ENCODE data around the gene ABTB2. TPM values are rescaled to one million over a fixed set of nuclear protein-coding genes. Genes with fewer than 3 reads are reported as not detected.

ABTB2 gene
- total and polyA plus RNA-seq, 9 of the 15 experiments (the other 6 are each of a cell fraction or from before 2014, with no cell fraction given), result 0.03 to 0.18 (median 0.12) TPM; not detected in 2

DNA sequence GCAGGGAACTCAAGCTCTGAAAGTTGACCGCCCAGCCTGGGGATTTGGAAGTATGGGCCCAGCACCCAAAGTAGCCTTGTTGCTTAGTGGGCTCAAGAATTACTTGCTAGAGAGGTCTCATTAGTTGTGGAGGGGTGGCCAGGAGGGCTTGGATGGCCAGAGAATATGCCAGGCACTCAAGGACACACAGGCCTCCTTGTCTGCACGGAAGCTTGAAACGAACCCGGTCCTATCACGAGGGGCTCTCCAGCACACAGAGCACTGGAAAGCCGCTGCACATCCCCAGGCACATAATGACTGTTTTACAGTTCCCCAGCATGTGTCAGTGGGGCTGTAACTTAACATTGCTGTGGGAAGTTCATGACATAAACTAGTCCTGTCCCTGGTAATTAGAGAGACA, 196.4 kb downstream of the ABTB2 start:
- POLR2A ChIA-PET, result interaction anchor here (1.6 kb wide), 1 partner anchor 11 kb away, joined by 8 read pairs; no protein-coding TSS in a partner anchor
- no peak for DNase-seq (ENCODE audit: extremely low read depth in 1 of 4, low spot score in 3 of 4)

DNA sequence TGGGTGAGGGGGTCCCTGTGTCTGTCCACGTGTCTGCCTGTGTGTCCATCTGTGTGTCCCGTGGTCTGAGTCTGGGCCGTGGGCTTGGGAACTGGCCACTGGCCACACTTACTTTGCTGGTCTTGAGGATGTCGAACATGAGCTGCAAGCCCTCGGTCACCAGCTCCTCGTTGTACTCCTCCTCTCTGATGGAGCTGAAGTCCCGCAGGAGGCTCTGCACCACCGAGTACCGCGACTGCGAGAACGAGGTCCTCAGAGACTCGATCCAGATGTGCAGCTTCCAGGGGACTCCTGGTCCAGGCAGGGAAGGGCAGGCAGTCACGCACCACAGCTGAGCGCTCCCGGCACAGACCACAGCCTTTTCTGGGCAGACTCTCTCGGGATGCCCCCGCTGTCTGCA, 197.0 kb downstream of the ABTB2 start:
- H3K9ac ChIP-seq (ENCODE audit: insufficient read depth in 1 of 2, low read depth in 2 of 2, low read length in 2 of 2), result no peak overlapping the region
- no peaks in the 10 kb centered on the region for H3K79me2 ChIP-seq (ENCODE audit: control insufficient read depth, insufficient read depth, low read length)
- no TSS peak for BruUV-seq (replicated peaks)
- H3K4me1 ChIP-seq (replicated peaks in 1 of 2; ENCODE audit: control insufficient read depth in 2 of 2, insufficient read depth in 2 of 2, low read length in 2 of 2), result peaks cover 8 to 16% of the 10 kb centered on the region in 2 experiments; a peak in 4 of 5 replicates
- no peaks in the 10 kb centered on the region; the same call in 2 of the 3 replicates for H3K36me3 ChIP-seq (ENCODE audit: control insufficient read depth, insufficient read depth, low read length)
- peaks cover 3 to 33% of the 10 kb centered on the region in 2 experiments; a peak in 4 of 5 replicates for H3K27me3 ChIP-seq (ENCODE audit: control insufficient read depth in 2 of 2, insufficient read depth in 2 of 2, low read length in 2 of 2)
- intact Hi-C loops (cut with micrococcal nuclease) (no loop called here), in situ Hi-C loops (cut with MboI) (loop anchor here (25.0 kb wide), 1 partner anchor 323 kb away; no protein-coding TSS in a partner anchor)
- no peak for DNase-seq (ENCODE audit: extremely low read depth in 1 of 4, low spot score in 3 of 4)
- FAIRE-seq, result no peak
- no peak overlapping the region for H3K4me3 ChIP-seq
- TF ChIP-seq MTA3 (IDR thresholded peaks at IDR 0.05; ENCODE audit: borderline replicate concordance), result no peak
- no peak for TF ChIP-seq MYC (IDR thresholded peaks at IDR 0.05; ENCODE audit: low read depth, low read length)
- no peak for TF ChIP-seq MYC (CRISPR knock-in tag; IDR thresholded peaks at IDR 0.05; ENCODE audit: borderline replicate concordance, low read depth)
- TF ChIP-seq, protein P1, sequence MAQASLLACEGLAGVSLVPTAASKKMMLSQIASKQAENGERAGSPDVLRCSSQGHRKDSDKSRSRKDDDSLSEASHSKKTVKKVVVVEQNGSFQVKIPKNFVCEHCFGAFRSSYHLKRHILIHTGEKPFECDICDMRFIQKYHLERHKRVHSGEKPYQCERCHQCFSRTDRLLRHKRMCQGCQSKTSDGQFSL (CRISPR knock-in tag; IDR thresholded peaks at IDR 0.05), result 0 out of 2 replicates have a peak, but pooled peaks have one; percentile 37
- TF ChIP-seq, protein P1 (tag; IDR thresholded peaks at IDR 0.05), result no peak
- no peak for TF ChIP-seq ZNF408 (CRISPR knock-in tag; IDR thresholded peaks at IDR 0.05; ENCODE audit: low read depth)
- no peak for TF ChIP-seq CBX1 (IDR thresholded peaks at IDR 0.05; ENCODE audit: low read depth)
- TF ChIP-seq LCOR (CRISPR knock-in tag; IDR thresholded peaks at IDR 0.05), result no peak
- TF ChIP-seq, protein P2, sequence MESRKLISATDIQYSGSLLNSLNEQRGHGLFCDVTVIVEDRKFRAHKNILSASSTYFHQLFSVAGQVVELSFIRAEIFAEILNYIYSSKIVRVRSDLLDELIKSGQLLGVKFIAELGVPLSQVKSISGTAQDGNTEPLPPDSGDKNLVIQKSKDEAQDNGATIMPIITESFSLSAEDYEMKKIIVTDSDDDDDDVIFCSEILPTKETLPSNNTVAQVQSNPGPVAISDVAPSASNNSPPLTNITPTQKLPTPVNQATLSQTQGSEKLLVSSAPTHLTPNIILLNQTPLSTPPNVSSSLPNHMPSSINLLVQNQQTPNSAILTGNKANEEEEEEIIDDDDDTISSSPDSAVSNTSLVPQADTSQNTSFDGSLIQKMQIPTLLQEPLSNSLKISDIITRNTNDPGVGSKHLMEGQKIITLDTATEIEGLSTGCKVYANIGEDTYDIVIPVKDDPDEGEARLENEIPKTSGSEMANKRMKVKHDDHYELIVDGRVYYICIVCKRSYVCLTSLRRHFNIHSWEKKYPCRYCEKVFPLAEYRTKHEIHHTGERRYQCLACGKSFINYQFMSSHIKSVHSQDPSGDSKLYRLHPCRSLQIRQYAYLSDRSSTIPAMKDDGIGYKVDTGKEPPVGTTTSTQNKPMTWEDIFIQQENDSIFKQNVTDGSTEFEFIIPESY (CRISPR knock-in tag; IDR thresholded peaks at IDR 0.05), result no peak
- 77% methylated on average over 10 of the region's 18 CpGs for WGBS (ENCODE audit: insufficient coverage, low coverage, missing lambda C conversion rate)
- H2AFZ ChIP-seq (ENCODE audit: low read depth, low read length), result no peak overlapping the region
- ChIA-PET CTCF (ENCODE audit: low intra/inter-chr PET ratio) (no interaction called here), POLR2A (interaction anchor here (1.6 kb wide), 1 partner anchor 10 kb away, joined by 8 read pairs; no protein-coding TSS in a partner anchor)
- H3K9me3 ChIP-seq (replicated peaks; ENCODE audit: control insufficient read depth, insufficient read depth, low read depth, low read length), result no peaks in the 10 kb centered on the region
- H3K4me2 ChIP-seq (ENCODE audit: insufficient read depth, low read length), result no peak overlapping the region
- no peaks in the 10 kb centered on the region for H3K9me1 ChIP-seq (ENCODE audit: control insufficient read depth, insufficient read depth, low read length)
- ATAC-seq, result no peak
- peaks cover 9% of the 10 kb centered on the region for H4K20me1 ChIP-seq (replicated peaks; ENCODE audit: control insufficient read depth, insufficient read depth, low read length)
- no peak overlapping the region for H3K27ac ChIP-seq (ENCODE audit: extremely low read depth, low read depth, low read length)

More for the DNA sequence above, 196.4 kb downstream of the ABTB2 start:
- no peak; the same call in 2 of the 3 replicates for ATAC-seq
- FAIRE-seq, result no peak
- no peaks in the 10 kb centered on the region for H3K79me2 ChIP-seq (ENCODE audit: control insufficient read depth, insufficient read depth, low read length)
- CTCF ChIA-PET (ENCODE audit: low intra/inter-chr PET ratio), result no interaction called here
- H3K36me3 ChIP-seq (ENCODE audit: control insufficient read depth, insufficient read depth, low read length), result no peaks in the 10 kb centered on the region
- in situ Hi-C loops (cut with MboI) (loop anchor here (25.0 kb wide), 1 partner anchor 324 kb away; no protein-coding TSS in a partner anchor), intact Hi-C loops (cut with micrococcal nuclease) (no loop called here)
- H3K27me3 ChIP-seq (ENCODE audit: control insufficient read depth in 2 of 2, insufficient read depth in 2 of 2, low read length in 2 of 2), result peaks cover 7 to 38% of the 10 kb centered on the region in 2 experiments; a peak in 4 of 5 replicates
- H4K20me1 ChIP-seq (replicated peaks; ENCODE audit: control insufficient read depth, insufficient read depth, low read length), result peaks cover 12% of the 10 kb centered on the region
- H3K9ac ChIP-seq (ENCODE audit: insufficient read depth in 1 of 2, low read depth in 2 of 2, low read length in 2 of 2), result no peak overlapping the region; a peak in 1 of 4 replicates
- no TSS peak for BruUV-seq (replicated peaks)
- no peak overlapping the region for H3K27ac ChIP-seq (ENCODE audit: extremely low read depth, low read depth, low read length)
- 39% methylated on average over 6 of the region's 6 CpGs for WGBS (ENCODE audit: insufficient coverage, low coverage, missing lambda C conversion rate)
- no peaks in the 10 kb centered on the region for H3K9me1 ChIP-seq (ENCODE audit: control insufficient read depth, insufficient read depth, low read length)
- H3K9me3 ChIP-seq (replicated peaks; ENCODE audit: control insufficient read depth, insufficient read depth, low read depth, low read length), result no peaks in the 10 kb centered on the region
- H3K4me3 ChIP-seq, result no peak overlapping the region
- no peak overlapping the region for H2AFZ ChIP-seq (ENCODE audit: low read depth, low read length)
- TF ChIP-seq MEIS2 (IDR thresholded peaks at IDR 0.05; ENCODE audit: partially characterized antibody), result no peak
- no peak overlapping the region for H3K4me2 ChIP-seq (ENCODE audit: insufficient read depth, low read length)
- H3K4me1 ChIP-seq (replicated peaks in 1 of 2; ENCODE audit: control insufficient read depth in 2 of 2, insufficient read depth in 2 of 2, low read length in 2 of 2), result peaks cover 8 to 16% of the 10 kb centered on the region in 2 experiments; a peak in 4 of 5 replicates

Data from K562 (cell line).